ENCODE data around the gene SEMA5B. TPM values are rescaled to one million over a fixed set of nuclear protein-coding genes. Genes with fewer than 3 reads are reported as not detected.

Gene SEMA5B
- total and polyA plus RNA-seq, 2 of the 4 experiments (the other 2 are of a cell fraction) = not detected

DNA sequence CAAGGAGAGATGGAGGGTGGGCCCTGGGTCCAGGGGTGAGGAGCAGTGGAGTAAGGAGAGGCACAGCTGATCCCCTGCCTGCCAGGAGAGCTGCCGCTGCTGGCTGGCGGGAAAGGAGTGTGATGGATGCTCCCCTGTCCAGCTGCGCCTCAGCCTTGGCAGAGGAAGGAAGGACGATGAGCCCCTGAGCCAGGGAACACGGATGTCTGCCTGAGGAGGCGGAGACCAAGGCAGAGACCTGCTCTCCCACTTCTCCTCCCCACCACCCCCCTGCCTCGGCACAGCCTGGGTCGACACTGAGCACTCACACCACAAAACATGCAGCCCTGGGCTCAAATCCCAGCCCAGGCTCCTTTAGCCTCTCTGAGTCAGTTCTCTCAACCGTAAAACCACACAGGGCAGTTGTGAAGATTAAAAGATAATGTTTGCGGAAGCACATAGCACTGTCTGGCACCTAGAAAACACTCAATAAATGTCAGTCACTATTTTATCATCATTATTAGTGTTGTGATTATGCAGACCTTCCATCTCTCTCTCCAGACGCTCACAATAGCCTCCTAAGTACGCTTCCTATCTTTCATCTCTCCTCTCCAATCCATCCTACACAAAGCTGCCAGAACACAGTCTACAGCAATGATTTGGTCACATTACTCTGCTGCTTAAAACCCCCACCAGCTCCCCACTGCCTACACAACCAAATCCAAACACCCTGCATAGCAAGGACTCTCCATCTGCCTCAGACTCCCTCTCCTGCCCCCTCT is 52.2 kb downstream of the SEMA5B start:
- Histone ChIP-seq H3K79me1 (ENCODE audit: low read depth in 1 of 2, low read length in 2 of 2) (no peaks in the 10 kb centered on the region), H3K4ac (ENCODE audit: low read depth, low read length) (no peak overlapping the region), H3K9me3 (ENCODE audit: control insufficient read depth, insufficient read depth, low read length) (no peaks in the 10 kb centered on the region), H3K4me1 (ENCODE audit: control insufficient read depth, insufficient read depth, low read length) (peaks cover 20% of the 10 kb centered on the region), H3K4me2 (ENCODE audit: low read depth, low read length) (peak overlapping the region; percentile 19; the same call in 1 of the 2 replicates), H3K18ac (ENCODE audit: low read depth, low read length) (no peak overlapping the region), H2AK9ac (replicated peaks; ENCODE audit: low read depth, low read length, poor library complexity) (no peak overlapping the region), H4K8ac (ENCODE audit: low read depth in 2 of 2, low read length in 2 of 2) (no peak overlapping the region), H3K56ac (ENCODE audit: extremely low read depth, insufficient read depth, low read length) (no peak overlapping the region), H3K9me1 (ENCODE audit: insufficient read depth, low read length) (no peaks in the 10 kb centered on the region), H3K27me3 (ENCODE audit: control insufficient read depth, insufficient read depth, low read length) (peaks cover 29% of the 10 kb centered on the region), H4K5ac (ENCODE audit: low read depth, low read length) (no peak overlapping the region), H2AFZ (replicated peaks; ENCODE audit: low read length, poor library complexity) (peak overlapping the region; percentile 73), H3K27ac (ENCODE audit: insufficient read depth, low read length) (no peak overlapping the region), H2BK5ac (ENCODE audit: low read depth, low read length, poor library complexity, severe bottlenecking) (peak overlapping the region; percentile 0), H3K14ac (replicated peaks; ENCODE audit: low read depth, low read length) (no peak overlapping the region), H4K91ac (ENCODE audit: insufficient read depth, low read depth, low read length) (no peak overlapping the region; the same call in 1 of the 2 replicates), H2BK15ac (ENCODE audit: low read depth, low read length) (no peak overlapping the region), H3K36me3 (ENCODE audit: control insufficient read depth, insufficient read depth, low read length) (no peaks in the 10 kb centered on the region), H3K4me3 (ENCODE audit: insufficient read depth, low read depth, low read length) (no peak overlapping the region), H2BK120ac (ENCODE audit: low read depth, low read length) (no peak overlapping the region), H3K9ac (ENCODE audit: low read depth, low read length) (no peak overlapping the region), H2AK5ac (ENCODE audit: low read depth, low read length) (no peak overlapping the region), H4K20me1 (ENCODE audit: insufficient read depth, low read length) (no peaks in the 10 kb centered on the region), H2BK20ac (ENCODE audit: low read depth, low read length) (no peak overlapping the region), H3K23ac (ENCODE audit: low read depth, low read length) (no peak overlapping the region)
- intact Hi-C loops (cut with micrococcal nuclease) = no loop called here
- DNase-seq (peak; percentile 55), ATAC-seq (ENCODE audit: low read depth) (peak; percentile 66)
- ChIA-PET CTCF (interaction anchor here (1.2 kb wide), 1 partner anchor 65 kb away, joined by 3 read pairs; no protein-coding TSS in a partner anchor), POLR2A (ENCODE audit: unreplicated experiment) (no interaction called here)
- dilution Hi-C loops (cut with HindIII; ENCODE audit: low sequenced_read_pairs, unreplicated experiment) = no loop called here
- BruUV-seq (replicated peaks) = no TSS peak
- in situ Hi-C loops (cut with MboI; ENCODE audit: low sequenced_read_pairs) = no loop called here
- TF ChIP-seq RCOR1 (IDR thresholded peaks at IDR 0.05; ENCODE audit: insufficient replicate concordance, low read length) (no peak), RAD21 (IDR thresholded peaks at IDR 0.05; ENCODE audit: low read length) (no peak), RFX5 (IDR thresholded peaks at IDR 0.05; ENCODE audit: low read depth, low read length) (no peak)
- TF ChIP-seq, protein P1, sequence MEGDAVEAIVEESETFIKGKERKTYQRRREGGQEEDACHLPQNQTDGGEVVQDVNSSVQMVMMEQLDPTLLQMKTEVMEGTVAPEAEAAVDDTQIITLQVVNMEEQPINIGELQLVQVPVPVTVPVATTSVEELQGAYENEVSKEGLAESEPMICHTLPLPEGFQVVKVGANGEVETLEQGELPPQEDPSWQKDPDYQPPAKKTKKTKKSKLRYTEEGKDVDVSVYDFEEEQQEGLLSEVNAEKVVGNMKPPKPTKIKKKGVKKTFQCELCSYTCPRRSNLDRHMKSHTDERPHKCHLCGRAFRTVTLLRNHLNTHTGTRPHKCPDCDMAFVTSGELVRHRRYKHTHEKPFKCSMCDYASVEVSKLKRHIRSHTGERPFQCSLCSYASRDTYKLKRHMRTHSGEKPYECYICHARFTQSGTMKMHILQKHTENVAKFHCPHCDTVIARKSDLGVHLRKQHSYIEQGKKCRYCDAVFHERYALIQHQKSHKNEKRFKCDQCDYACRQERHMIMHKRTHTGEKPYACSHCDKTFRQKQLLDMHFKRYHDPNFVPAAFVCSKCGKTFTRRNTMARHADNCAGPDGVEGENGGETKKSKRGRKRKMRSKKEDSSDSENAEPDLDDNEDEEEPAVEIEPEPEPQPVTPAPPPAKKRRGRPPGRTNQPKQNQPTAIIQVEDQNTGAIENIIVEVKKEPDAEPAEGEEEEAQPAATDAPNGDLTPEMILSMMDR (conservative IDR thresholded peaks at IDR 0.05; ENCODE audit: low read depth, low read length) = no peak
- 50% methylated on average over 1 of the region's 12 CpGs; no CpG with 5 or more reads in 1 of the 2 experiments for WGBS, 2 experiments (ENCODE audit: extremely low coverage in 2 of 2, insufficient read length in 1 of 2)

Data from IMR-90 (cell line).